A549 (cell line): ENCODE measurements around the gene HS3ST3B1. TPM values are rescaled to one million over a fixed set of nuclear protein-coding genes. Genes with fewer than 3 reads are reported as not detected.

Experiments
- ATAC-seq, 2 experiments: fragments of 200-7000 bp in 1 of 2; fragments of >200 bp in 1 of 2; cut with Nextera tagmentation in 1 of 2; cut with Tn5 transposase in 1 of 2; 3 replicates each; pipeline versions ENCODE4 v1.8.0 to v1.9.1; 2018 to 2020; ENCODE audit warnings: mild to moderate bottlenecking in 1 of 2, moderate library complexity in 1 of 2
- CTCF ChIA-PET: fragments of 300-600 bp; sonication (Branson Sonifier 250); formaldehyde crosslinking; extraction: SDS; loops from one replicate; lab custom pipeline; 2021; ENCODE audit warnings: antibody characterized with exemption, inconsistent platforms; lab: Yijun Ruan, JAX
- POLR2A ChIA-PET: fragments of 350-600 bp; formaldehyde crosslinking; extraction: SDS; loops from one replicate; lab custom pipeline; 2021; ENCODE audit warnings: antibody characterized with exemption, inconsistent platforms; lab: Yijun Ruan, JAX
- DNase-seq, 2 experiments: peaks; one replicate each; pipeline versions ENCODE4 v3.0.0 to v3.0.0-alpha.2; 2011 to 2016; ENCODE audit warnings: low read depth in 1 of 2, low spot score in 1 of 2
- FAIRE-seq: peaks from 2 replicates; lab custom pipeline; 2011; peaks lifted over from hg19 to GRCh38; lab: Jason Lieb, UNC
- H3K27ac ChIP-seq, 2 experiments: fragments of >200 bp; sonication (Bioruptor Twin); formaldehyde crosslinking; 3 replicates each; pipeline ENCODE4 v1.5.1; 2016 to 2017
- H3K4me1 ChIP-seq: fragments of >200 bp; sonication (Bioruptor Twin); formaldehyde crosslinking; 3 replicates; pipeline ENCODE4 v1.6.1; 2016
- H3K4me2 ChIP-seq: fragments of >200 bp; sonication (Bioruptor Twin); formaldehyde crosslinking; 3 replicates; pipeline ENCODE4 v1.6.1; 2016
- H3K4me3 ChIP-seq: fragments of >200 bp; sonication (Bioruptor Twin); formaldehyde crosslinking; 3 replicates; pipeline ENCODE4 v1.5.1; 2016
- H3K9me3 ChIP-seq: fragments of >200 bp; sonication (Bioruptor Twin); formaldehyde crosslinking; 3 replicates; pipeline ENCODE4 v1.6.1; 2016
- BHLHE40 ChIP-seq: IDR thresholded peaks from 2 replicates; pipeline ENCODE4 v1.6.1; 2012; ENCODE audit warnings: low read depth, low read length, inconsistent platforms
- CBX2 ChIP-seq: fragments of 200-600 bp; sonication (generic); IDR thresholded peaks from 2 replicates; pipeline ENCODE4 v1.6.1; 2016; ENCODE audit warnings: low read depth, mild to moderate bottlenecking, borderline replicate concordance
- CBX8 ChIP-seq: fragments of 200-600 bp; sonication (generic); IDR thresholded peaks from 2 replicates; pipeline ENCODE4 v1.6.1; 2016
- CEBPB ChIP-seq, 2 experiments: fragments of >200 bp in 1 of 2; sonication (Bioruptor Twin) in 1 of 2; formaldehyde crosslinking in 1 of 2; IDR thresholded peaks; 2 replicates each; pipeline ENCODE4 v1.6.1; 2012 to 2016
- CHD4 ChIP-seq: fragments of 200-600 bp; sonication (generic); IDR thresholded peaks from 2 replicates; pipeline ENCODE4 v1.6.1; 2016; ENCODE audit warnings: antibody characterized with exemption, mild to moderate bottlenecking, borderline replicate concordance
- EHMT2 ChIP-seq: fragments of 200-600 bp; sonication (generic); IDR thresholded peaks from 2 replicates; pipeline ENCODE4 v1.6.1; 2016; ENCODE audit warnings: antibody characterized with exemption, low read depth, mild to moderate bottlenecking, moderate library complexity
- FOSB ChIP-seq: fragments of 250-450 bp; sonication (Bioruptor Pico); IDR thresholded peaks from 2 replicates; pipeline ENCODE4 v1.5.0; 2020; ENCODE audit warnings: mild to moderate bottlenecking, moderate library complexity
- FOSL2 ChIP-seq, 2 experiments: fragments of 450-650 bp in 1 of 2; fragments of >200 bp in 1 of 2; sonication (Bioruptor Twin) in 1 of 2; formaldehyde crosslinking; IDR thresholded peaks; 2 replicates each; pipeline versions ENCODE4 v1.5.0 to v1.6.1; 2016 to 2020; ENCODE audit warnings: mild to moderate bottlenecking in 1 of 2, moderate library complexity in 1 of 2
- FOXS1 ChIP-seq: fragments of 250-450 bp; sonication (Bioruptor Pico); IDR thresholded peaks from 2 replicates; pipeline ENCODE4 v1.5.0; 2020; ENCODE audit warnings: mild to moderate bottlenecking, moderate library complexity
- GATA3 ChIP-seq: IDR thresholded peaks from 2 replicates; pipeline ENCODE4 v1.6.1; 2012; ENCODE audit warnings: borderline replicate concordance
- HOXA7 ChIP-seq: fragments of 250-450 bp; sonication (Bioruptor Pico); IDR thresholded peaks from 2 replicates; pipeline ENCODE4 v1.5.0; 2020; ENCODE audit warnings: mild to moderate bottlenecking, moderate library complexity
- HOXB13 ChIP-seq: fragments of 250-450 bp; sonication (Bioruptor Pico); IDR thresholded peaks from 2 replicates; pipeline ENCODE4 v1.5.0; 2020; ENCODE audit warnings: low read depth, mild to moderate bottlenecking, moderate library complexity
- KDM1A ChIP-seq: fragments of 200-600 bp; sonication (generic); IDR thresholded peaks from 2 replicates; pipeline ENCODE4 v1.6.1; 2016; ENCODE audit warnings: low read depth, mild to moderate bottlenecking
- MAFK ChIP-seq: fragments of 450-650 bp; IDR thresholded peaks from 2 replicates; pipeline ENCODE4 v1.6.1; 2014; ENCODE audit not compliant: partially characterized antibody
- NR3C1 ChIP-seq: fragments of >200 bp; sonication (Bioruptor Twin); formaldehyde crosslinking; IDR thresholded peaks from 3 replicates; pipeline ENCODE4 v1.6.1; 2017
- POLR2AphosphoS2 ChIP-seq: conservative IDR thresholded peaks from 2 replicates; pipeline ENCODE4 v1.6.1; 2012; ENCODE audit warnings: low read length, improper control_type of control experiment, inconsistent platforms
- RAD21 ChIP-seq, 2 experiments: fragments of >200 bp in 1 of 2; sonication (Bioruptor Twin) in 1 of 2; formaldehyde crosslinking in 1 of 2; IDR thresholded peaks in 1 of 2; conservative IDR thresholded peaks in 1 of 2; 2 replicates in 1 of 2; 3 replicates in 1 of 2; pipeline ENCODE4 v1.6.1; 2012 to 2018; ENCODE audit warnings: inconsistent platforms in 1 of 2
- RARB ChIP-seq: fragments of 250-450 bp; sonication (Bioruptor Pico); IDR thresholded peaks from 2 replicates; pipeline ENCODE4 v1.8.0; 2021; ENCODE audit warnings: mild to moderate bottlenecking, moderate library complexity
- RFX5 ChIP-seq: fragments of 450-650 bp; IDR thresholded peaks from 2 replicates; pipeline ENCODE4 v1.7.1; 2014; ENCODE audit warnings: antibody characterized with exemption, mild to moderate bottlenecking, moderate library complexity
- TP53 ChIP-seq: fragments of 250-450 bp; sonication (Bioruptor Pico); IDR thresholded peaks from 2 replicates; pipeline ENCODE4 v1.5.0; 2021; ENCODE audit warnings: mild to moderate bottlenecking, moderate library complexity
- ZC3H11A ChIP-seq: fragments of 450-650 bp; IDR thresholded peaks from 2 replicates; pipeline ENCODE4 v1.6.1; 2014; ENCODE audit warnings: antibody characterized with exemption, mild to moderate bottlenecking
- WGBS: methylation state at CpG from one replicate; pipeline ENCODE4 v1.1.6; 2017; ENCODE audit errors: missing lambda C conversion rate; 5-methylcytosine and 5-hydroxymethylcytosine counted together
- polyA plus RNA-seq, 4 experiments: library from polyadenylated mRNA; depleted of rRNA in 3 of 4; stranded (reverse); fragments of >200 nt; fragmentation: RNase III in 1 of 4; extraction: RNeasy Plus Mini Kit Qiagen cat#74134 plus additional on column Dnase treatment in 1 of 4; gene quantifications; 2 replicates in 3 of 4; 3 replicates in 1 of 4; pipeline ENCODE4 v1.2.3, GENCODE V29; 2011 to 2017
- TF ChIP-seq, protein P1 (sequence below): IDR thresholded peaks from 2 replicates; pipeline ENCODE4 v1.6.1; 2012
- TF ChIP-seq, protein P2 (sequence below): fragments of 250-450 bp; sonication (Bioruptor Pico); IDR thresholded peaks from 2 replicates; pipeline ENCODE4 v1.5.0; 2020; ENCODE audit warnings: low read depth, mild to moderate bottlenecking, moderate library complexity
- TF ChIP-seq, protein P3 (sequence below): IDR thresholded peaks from 2 replicates; pipeline ENCODE4 v1.6.1; 2012; ENCODE audit warnings: low read depth, borderline replicate concordance
- TF ChIP-seq, protein P4 (sequence below): fragments of >200 bp; sonication (Bioruptor Twin); formaldehyde crosslinking; IDR thresholded peaks from 3 replicates; pipeline ENCODE4 v1.5.1; 2016

The HS3ST3B1 gene
- polyA plus RNA-seq, 2 of the 4 experiments (the other 2 are of a cell fraction) = 0.15 to 0.44 TPM

DNA sequence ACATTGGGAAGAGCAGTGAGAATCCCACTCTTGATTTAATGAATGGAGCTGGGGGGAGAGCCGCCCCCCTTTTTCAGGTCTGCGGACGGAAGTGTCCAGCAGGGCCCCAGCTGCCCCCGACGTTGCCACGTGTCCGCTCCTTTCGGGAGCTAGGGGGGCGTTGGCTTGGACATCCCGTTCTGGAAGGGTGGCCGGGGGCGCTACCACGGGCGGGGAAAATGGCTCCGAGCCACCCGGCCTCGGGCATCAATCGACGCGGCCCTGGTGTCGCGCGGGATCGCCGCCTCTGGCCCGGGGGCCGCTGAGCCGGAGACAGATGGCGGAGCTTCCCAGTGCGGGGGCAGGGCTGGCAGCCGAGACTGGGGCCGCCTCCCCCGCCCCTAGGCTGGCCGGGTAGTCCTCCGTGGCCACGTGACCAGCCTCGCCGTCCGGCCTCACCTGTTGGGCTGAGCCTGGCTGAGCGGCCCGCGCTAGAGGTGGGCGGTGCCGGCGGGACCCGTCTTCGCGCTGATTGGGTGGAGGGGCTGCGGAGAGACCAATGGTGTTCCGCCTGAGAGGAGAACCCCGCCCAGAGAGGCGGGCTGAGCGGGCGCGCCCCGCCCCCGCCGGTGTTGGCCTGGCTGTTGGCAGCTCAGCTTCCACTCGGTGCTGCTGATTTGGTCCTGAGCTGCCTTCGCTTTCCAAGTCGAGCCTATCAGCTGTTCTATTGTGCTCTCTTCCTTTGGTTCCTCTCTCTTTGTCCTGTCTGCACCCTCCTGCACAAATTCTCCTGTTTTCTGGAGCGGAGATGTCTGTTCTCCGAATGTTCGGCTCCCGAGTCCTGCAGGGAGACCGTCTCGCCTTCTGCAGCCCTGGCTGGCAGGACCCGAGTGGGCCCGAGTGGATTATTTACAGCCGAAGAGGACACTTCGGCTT is 8.3 kb downstream of the HS3ST3B1 start:
- CTCF ChIA-PET = interaction anchor here (1.1 to 1.4 kb wide), 2 partner anchors 12 to 617 kb away, joined by 4 read pairs; no protein-coding TSS in a partner anchor
- no peak overlapping the region; the same call in 1 of the 3 replicates for H3K4me3 ChIP-seq
- H3K4me2 ChIP-seq = peak overlapping the region; percentile 48; the same call in 2 of the 3 replicates
- FAIRE-seq (no peak), DNase-seq (peak; percentile 39 to 43), ATAC-seq (peak; percentile 58 to 93; a peak in 5 of 6 replicates)
- POLR2A ChIA-PET = no interaction called here
- 71% methylated on average over 45 of the region's 71 CpGs for WGBS
- no peaks in the 10 kb centered on the region for H3K4me1 ChIP-seq
- no peaks in the 10 kb centered on the region for H3K9me3 ChIP-seq
- H3K27ac ChIP-seq = no peak overlapping the region
- TF ChIP-seq KDM1A = no peak
- TF ChIP-seq, protein P1, sequence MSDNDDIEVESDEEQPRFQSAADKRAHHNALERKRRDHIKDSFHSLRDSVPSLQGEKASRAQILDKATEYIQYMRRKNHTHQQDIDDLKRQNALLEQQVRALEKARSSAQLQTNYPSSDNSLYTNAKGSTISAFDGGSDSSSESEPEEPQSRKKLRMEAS = 0 out of 2 replicates have a peak, but pooled peaks have one; percentile 23

DNA sequence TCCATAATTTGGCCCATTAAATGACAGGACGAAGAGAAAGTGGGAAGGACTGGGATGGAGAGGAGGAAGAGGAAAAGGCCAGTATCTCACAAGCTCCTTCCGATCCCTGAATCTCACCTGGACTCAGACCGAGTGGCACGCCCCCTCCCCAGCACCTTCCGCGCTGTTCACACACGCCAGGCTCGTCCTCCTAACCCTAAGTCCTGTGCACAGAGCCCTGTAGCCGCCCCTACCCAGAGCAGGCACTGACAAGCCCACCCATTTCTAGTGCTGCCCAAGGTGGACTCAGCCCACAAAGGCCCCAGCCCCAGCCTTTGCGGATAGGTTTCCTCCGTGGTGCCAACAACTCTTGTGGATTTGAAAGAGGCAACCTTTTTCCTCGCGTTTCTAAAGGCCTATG is 9.2 kb downstream of the HS3ST3B1 start:
- ATAC-seq (no peak), DNase-seq (no peak), FAIRE-seq (no peak)
- ChIA-PET POLR2A (no interaction called here), CTCF (interaction anchor here (1.1 kb wide), 1 partner anchor 617 kb away, joined by 4 read pairs; no protein-coding TSS in a partner anchor)
- H3K9me3 ChIP-seq = no peaks in the 10 kb centered on the region
- no peak overlapping the region for H3K27ac ChIP-seq
- WGBS = 88% methylated on average over 13 of the region's 13 CpGs
- no peak overlapping the region for H3K4me3 ChIP-seq
- H3K4me1 ChIP-seq = no peaks in the 10 kb centered on the region
- no peak overlapping the region for H3K4me2 ChIP-seq
- TF ChIP-seq CBX8 (no peak), CHD4 (no peak), NR3C1 (no peak), CEBPB (IDR thresholded peaks at IDR 0.05) (no peak), HOXA7 (CRISPR knock-in tag) (no peak), MAFK (no peak), TP53 (no peak), POLR2AphosphoS2 (no peak), CBX2 (no peak), RARB (CRISPR knock-in tag) (no peak), FOSL2 (IDR thresholded peaks at IDR 0.05) (no peak), FOSL2 (CRISPR knock-in tag; IDR thresholded peaks at IDR 0.05) (no peak), RAD21 (conservative IDR thresholded peaks at IDR 0.05 in 1 of 2, IDR thresholded peaks at IDR 0.05 in 1 of 2) (no peak), GATA3 (no peak), RFX5 (no peak), FOXS1 (CRISPR knock-in tag) (no peak)
- TF ChIP-seq, protein P2, sequence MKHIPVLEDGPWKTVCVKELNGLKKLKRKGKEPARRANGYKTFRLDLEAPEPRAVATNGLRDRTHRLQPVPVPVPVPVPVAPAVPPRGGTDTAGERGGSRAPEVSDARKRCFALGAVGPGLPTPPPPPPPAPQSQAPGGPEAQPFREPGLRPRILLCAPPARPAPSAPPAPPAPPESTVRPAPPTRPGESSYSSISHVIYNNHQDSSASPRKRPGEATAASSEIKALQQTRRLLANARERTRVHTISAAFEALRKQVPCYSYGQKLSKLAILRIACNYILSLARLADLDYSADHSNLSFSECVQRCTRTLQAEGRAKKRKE = no peak
- TF ChIP-seq, protein P3, sequence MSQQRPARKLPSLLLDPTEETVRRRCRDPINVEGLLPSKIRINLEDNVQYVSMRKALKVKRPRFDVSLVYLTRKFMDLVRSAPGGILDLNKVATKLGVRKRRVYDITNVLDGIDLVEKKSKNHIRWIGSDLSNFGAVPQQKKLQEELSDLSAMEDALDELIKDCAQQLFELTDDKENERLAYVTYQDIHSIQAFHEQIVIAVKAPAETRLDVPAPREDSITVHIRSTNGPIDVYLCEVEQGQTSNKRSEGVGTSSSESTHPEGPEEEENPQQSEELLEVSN = no peak

DNA sequence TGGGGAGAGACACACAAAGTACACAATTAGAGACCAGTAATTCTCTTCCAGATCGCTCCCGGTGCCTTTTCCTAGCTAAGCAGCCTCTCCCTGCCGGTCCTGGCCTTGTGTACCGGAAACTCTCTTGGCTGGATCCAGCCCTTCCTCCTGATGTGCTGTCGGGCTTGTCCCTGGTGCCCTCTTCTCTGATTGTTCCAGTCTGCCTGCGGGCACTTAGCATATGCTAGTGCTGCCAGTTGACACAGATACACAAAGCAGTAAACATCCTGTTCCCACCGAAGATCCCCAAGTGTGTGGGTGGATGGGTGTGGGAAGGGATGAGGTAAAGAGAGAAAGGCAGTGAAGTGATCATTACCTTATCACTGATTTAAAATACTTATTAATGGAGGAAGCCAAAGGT is 9.7 kb downstream of the HS3ST3B1 start:
- Histone ChIP-seq H3K4me3 (no peak overlapping the region), H3K9me3 (no peaks in the 10 kb centered on the region), H3K4me1 (no peaks in the 10 kb centered on the region), H3K27ac (no peak overlapping the region), H3K4me2 (no peak overlapping the region)
- CTCF ChIA-PET = interaction anchor here (1.1 kb wide), 1 partner anchor 616 kb away, joined by 4 read pairs; no protein-coding TSS in a partner anchor
- ATAC-seq (no peak), FAIRE-seq (no peak), DNase-seq (no peak)
- TF ChIP-seq, protein P3 = no peak
- TF ChIP-seq FOXS1 (CRISPR knock-in tag) (no peak), FOSB (no peak), MAFK (no peak), HOXB13 (CRISPR knock-in tag) (no peak), BHLHE40 (no peak), EHMT2 (no peak), HOXA7 (CRISPR knock-in tag) (no peak), ZC3H11A (no peak)
- TF ChIP-seq, protein P4, sequence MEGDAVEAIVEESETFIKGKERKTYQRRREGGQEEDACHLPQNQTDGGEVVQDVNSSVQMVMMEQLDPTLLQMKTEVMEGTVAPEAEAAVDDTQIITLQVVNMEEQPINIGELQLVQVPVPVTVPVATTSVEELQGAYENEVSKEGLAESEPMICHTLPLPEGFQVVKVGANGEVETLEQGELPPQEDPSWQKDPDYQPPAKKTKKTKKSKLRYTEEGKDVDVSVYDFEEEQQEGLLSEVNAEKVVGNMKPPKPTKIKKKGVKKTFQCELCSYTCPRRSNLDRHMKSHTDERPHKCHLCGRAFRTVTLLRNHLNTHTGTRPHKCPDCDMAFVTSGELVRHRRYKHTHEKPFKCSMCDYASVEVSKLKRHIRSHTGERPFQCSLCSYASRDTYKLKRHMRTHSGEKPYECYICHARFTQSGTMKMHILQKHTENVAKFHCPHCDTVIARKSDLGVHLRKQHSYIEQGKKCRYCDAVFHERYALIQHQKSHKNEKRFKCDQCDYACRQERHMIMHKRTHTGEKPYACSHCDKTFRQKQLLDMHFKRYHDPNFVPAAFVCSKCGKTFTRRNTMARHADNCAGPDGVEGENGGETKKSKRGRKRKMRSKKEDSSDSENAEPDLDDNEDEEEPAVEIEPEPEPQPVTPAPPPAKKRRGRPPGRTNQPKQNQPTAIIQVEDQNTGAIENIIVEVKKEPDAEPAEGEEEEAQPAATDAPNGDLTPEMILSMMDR = no peak
- POLR2A ChIA-PET = no interaction called here
- WGBS = 64% methylated on average over 7 of the region's 7 CpGs
